CD4-positive, alpha-beta T cell treated with Interleukin-6 for 4 hours (primary cell): ENCODE measurements around the gene EHF.

Experiments
- DNase-seq: peaks from one replicate; pipeline ENCODE4 v3.0.0-alpha.2; 2020; ENCODE audit warnings: mixed read lengths

EHF gene

DNA sequence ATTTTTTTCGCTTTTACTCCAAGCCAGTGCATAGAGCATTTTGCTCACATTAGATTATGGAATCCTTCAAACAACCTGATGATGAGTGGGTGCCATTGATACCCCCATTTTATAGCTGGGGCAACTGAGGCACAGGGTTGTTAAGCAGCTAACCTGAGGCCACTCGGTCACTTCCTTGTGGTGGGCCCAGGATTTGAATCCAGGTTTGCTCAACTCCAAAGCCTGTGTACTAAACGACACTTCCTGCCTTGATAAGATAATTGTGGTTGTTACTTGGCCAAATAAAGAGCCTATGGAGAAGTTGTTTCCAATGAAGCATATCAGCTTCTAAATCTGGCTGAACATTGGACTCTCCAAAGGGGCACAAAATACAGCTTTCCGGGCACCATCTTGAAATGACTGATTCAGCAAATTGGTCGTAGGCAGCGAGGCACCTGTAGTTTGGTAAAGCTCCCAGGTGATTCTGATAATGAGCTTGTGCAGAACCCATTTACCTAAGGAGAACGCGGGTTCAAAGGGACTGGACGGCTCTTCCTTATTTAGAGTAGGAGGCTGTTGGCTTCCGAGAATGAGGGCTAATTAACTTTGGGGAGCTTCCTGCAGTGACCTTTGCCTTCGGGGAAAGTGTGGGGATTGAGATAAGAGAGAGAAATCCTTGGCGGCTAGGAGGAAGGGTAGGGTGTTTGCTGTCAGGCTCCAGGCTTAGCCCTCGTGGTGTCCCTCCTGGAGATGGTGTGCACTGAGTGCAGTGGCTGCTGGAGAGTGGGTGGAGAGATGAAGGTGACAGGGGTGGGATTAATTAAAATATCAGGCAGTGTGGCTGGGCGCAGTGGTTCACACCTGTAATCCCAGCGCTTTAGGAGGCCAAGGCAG, 17.5 kb upstream of the EHF start:
- no peak for DNase-seq

DNA sequence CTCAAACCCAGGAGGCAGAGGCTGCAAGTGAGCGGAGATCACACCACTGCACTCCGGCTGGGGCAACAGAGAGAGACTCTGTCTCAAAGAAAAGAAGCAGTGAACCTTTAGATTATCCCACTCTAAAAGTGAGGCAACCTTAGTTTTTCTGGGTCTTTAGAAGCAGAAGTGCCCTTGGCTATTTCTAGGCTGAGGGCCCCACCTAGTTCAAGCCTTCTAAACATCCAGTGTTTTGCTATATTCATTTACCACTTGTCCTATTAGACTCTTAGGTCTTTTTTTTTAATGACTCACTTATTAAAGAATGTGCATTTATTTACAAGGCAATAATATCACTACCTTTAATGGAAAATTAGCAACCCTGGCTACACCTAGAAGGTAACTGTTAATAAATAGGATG, 16.7 kb upstream of the EHF start:
- DNase-seq: no peak

DNA sequence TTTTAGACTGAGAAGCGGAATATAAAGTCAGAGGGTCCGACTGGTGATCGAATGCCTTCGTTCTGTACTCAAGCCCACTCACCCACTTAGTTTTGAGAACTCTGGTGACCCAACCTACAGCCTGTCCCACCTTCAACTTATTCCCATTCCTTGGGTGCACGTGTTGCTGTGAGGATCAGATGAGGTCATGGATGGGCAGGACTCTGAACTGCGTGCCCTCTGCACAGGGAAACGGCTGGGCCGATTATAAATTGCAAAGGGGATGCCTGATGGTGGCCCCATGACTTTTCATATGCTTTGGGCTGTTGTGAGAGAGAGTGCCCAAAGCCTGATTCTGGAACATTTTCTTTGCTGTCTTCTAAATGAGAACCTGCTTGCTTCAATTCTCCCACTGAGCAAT, 16.0 kb upstream of the EHF start:
- DNase-seq: no peak

DNA sequence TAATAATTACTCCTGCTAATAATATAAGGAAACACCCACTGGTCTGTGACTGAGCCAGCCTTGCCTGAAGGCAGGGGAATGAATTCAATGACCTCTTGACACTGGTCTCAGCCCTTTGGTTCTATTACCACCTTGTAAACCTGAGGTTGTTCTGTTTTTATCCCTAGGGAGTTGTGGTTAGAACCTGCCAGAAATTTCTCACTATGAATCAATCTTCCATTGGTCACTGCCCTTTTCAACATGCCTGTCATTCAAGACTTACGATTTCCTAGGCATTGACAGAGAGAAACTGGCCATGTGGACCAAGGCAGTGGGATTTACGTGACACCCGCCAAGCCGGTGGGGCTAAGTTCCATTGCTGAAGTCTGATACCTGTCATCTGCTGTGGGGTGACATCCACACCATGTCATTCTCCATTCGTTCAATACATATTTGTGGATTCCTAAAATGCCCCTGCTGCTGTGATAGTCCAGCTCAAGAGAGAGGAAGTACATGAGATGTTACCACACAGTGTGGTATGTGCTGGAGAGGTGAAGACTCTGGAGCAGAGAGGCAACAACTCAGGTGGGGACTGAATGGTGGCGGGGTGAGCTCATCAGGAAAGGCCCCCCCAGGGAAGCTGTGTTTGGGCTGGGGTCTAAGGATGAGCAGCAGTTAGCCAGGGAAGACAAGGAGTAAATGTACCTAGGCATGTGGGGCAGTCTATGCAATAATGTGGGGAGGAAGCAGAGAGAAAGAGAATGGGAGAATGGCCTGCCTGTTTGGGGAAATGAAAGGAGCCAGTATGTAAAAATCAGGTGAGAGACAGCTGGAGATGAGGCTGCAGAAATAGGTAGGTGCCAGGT, 15.2 kb upstream of the EHF start:
- DNase-seq: no peak

DNA sequence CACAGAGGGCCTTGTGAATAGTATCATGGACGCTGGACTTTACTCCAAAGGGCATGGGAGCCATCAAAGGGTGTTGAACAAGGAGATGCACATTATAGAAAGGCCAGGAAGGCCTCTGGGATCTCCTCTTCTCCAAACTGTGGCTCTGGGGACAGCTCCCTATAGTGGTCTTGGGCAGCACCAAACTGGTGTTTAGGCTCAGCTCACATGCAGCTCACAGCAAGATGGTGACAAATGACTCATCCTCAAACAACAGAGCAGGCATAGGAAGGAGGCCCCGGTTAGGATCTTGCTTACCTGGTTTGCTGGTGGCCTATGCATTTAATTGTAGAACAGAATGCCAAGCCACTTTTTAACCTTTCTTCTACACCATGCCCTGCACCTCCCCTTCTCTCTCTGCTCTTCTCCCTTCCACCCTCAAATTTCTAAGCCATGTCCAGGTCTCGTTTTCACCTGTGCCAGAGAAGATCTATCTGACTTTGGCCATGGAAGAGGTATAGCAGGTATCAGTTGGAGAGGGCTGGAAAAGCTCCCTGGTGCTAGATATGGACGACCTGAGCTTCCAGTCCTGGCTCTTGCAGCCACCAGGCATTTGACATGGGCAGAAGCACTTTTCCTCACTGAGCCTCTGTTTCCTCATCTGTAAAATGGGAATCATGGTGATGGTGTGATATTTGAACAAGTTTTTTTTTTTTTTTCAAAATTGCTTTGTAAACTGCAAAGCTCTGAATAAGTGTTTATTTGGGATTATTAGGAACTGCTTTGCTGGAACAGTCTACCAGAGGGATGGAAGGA, 14.4 kb upstream of the EHF start:
- no peak for DNase-seq

DNA sequence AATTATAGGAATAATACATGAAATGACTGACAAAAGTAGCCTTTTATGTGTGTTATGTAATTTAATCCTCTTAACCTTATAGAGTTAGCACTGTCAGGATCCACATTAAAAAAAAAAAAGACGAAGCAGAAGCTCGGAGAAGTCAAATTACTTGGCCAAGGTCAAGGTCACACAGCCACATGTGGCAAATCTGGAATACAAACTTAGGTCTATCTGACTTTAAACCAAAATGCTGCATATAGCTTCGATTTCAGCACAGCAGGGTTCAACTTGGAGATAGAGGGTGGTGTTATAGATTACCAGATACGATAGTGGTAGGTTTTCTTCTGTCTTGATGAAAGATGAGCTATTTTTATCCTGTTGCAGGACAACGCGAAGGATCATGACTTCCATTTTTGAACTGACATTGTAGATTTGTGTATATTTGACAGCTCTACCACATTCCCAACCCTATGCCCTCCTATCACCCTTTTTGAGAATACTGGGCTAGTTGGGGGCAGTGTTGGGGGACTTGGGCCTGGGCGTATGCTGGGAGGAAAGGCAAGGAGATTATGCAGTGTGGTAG, 11.6 kb upstream of the EHF start:
- DNase-seq: no peak

DNA sequence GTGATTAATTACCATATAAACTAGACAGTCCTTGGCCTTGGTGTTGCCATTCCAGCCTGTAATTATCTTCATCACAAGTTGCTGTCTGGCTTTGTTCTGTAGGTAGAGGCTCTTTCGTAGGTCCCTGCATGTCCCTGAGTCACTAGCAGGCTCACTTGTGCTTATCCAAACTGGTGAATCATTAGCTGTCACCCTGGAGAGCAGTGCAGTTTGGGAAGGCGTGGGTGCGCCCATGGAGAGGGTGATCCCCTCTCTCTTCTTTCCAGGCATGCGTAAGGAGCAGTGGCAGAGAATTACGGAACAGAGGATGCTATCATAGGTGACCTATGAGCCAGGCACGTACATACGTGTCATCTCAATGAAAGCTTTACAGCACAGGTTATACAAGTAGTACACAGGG, 11.0 kb upstream of the EHF start:
- no peak for DNase-seq

DNA sequence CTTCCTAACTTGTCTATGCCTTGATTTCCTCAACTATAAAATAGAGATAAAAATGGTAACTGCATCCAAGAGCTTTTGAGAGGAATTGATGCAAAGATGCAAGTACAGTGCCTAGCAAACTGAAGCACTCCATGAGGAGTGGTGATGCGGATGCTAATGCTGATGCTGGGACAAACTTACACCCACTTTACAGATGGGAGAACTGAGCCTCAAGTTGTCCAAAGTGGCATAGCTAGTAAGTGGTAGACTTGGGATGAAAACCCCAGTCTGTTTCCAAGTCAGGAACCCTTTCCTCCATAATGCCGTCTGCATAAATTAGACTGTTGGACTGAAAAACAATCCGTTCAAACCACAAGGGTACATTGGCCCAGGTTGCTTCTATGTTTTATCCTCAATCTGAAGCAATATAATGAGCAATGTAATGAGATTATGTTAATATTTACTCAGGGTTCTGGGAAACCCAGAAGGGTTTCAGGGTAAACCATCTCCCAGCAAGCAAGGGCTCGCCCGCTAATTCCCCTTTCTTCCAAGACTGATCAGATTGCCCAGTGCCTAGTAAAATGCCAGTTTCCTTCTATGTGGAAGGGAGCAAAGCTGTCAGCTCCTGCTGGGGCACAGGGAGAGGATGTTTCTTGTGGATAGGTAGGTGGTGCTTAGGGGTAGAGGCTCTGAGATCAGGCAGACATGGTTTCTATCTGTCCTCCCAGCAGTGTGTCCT, 10.4 kb upstream of the EHF start:
- no peak for DNase-seq

DNA sequence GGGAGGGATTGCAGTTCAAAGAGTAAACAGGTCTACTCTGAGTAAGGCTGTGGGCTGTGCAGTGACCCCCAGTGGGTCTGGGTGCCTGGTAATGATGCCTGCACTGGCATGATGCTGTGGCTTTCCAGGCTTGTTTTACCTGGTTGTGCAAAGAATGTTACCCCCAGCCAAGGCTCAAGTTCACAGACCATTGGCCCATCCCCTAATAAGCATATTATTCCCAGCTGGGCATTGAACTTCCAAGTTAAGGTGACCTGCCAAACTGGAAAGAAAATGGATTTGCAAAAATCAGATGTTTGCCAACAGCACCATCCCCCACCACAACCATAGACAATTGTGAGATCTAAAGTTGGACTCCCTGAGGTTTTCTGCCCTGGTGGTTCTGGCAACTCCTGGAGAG, 7.9 kb upstream of the EHF start:
- no peak for DNase-seq

DNA sequence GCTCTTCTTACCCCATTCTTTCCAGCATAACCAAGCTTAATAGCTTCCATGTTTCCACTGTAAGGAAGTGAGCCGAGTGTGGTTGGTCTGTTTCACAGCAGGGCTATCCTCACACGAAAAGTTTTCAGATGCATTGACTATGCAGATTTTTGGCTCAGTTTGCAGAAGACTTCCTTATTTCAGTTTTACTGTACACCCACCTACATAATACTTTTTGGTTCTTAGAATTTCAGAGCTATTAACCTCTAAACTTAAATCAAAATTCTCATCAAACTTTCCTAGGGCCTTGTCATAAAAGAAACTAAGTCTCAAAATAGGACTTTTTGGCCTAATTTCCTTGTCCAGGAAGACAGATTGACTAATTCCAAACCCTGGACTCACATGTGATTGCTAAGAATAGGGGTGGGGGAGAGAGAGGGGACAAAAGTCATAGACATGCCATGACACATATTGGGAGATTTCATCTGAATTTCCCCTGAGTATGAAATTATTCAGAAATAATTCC, 7.3 kb upstream of the EHF start:
- DNase-seq: no peak

DNA sequence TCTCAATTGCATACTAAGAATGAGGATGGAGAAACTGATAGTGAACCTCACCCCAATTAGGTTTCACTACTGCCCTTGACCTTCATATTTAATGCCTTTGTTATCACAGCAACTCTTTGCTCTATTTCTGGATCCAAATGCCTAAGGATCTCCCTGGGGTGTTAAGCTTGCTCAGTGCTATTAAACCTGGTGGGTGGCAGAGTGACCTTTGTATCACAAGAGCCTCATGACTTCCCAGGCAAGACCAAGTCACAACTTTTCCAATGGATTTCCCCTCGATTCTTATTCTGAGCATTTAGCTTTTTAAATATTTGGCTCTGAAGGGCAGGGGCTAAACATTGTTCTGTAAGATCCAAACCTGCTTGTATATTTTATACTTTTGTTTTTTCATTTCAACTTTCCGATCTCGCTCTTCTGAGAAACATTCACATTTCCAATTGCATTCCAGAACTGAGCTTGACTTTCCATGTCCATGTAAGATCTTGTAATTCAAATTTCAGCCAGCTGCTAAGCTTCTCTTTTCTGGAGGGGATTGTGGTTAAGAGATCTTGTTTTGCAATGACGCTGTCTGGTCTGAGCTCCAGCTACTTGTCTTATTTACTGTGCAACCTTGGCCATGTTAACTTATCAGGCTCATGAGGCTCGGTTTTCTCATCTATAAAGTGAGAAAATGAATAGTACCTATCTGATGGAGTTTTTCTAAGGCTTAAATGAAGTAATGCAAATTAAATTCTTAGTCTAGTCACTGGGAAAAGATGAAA, 6.4 kb upstream of the EHF start:
- DNase-seq: no peak

DNA sequence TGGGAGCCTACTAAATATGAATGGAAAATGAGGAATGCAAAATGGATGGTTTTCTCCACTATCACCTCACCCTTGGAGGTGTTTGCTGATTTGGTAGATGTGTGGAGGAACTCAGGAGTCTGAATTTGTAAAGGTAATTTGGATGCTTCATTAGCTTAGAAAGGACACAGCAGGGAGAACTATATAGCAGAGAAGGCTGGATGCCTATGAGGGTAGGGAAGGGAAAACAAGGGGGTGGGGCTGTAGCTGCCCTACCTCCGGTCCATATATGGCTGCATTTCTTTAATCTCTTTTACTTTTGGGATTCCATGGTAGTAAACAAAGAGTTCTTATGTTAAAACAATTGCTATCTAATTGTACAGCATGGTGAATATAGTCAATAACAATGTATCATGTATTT, 4.8 kb upstream of the EHF start:
- DNase-seq: no peak

DNA sequence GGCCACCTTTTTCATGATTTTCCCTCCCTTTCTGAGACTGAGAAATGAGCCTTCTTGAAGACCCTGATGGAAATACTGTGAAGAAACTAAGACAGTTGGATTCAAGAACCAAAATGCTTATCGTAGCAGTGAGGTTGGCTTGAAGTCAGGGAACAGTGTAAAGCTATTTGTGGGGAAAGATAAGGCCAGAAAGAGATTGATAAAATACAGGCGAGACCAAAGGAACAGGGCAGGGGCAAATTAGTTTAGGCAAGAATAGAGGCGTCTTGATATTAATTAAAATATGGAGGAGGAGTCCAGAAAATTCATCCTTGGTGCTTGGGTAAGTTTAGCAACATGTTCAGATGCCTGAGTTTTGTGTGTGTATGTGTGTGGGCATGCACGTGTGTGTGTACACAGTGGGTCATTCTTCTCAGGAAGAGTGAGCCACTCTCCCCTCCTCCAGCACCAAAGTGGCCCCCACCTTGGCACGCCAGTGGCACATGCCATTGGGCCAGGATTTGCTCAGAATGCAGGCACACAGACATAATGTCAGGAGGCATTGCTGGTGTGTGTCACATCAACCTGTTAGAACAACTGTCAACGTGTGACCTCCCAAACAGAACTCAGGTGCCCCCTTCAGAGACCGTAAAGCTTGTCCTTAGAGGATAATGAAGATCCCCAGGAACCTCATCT, 3.9 kb upstream of the EHF start:
- DNase-seq: no peak

DNA sequence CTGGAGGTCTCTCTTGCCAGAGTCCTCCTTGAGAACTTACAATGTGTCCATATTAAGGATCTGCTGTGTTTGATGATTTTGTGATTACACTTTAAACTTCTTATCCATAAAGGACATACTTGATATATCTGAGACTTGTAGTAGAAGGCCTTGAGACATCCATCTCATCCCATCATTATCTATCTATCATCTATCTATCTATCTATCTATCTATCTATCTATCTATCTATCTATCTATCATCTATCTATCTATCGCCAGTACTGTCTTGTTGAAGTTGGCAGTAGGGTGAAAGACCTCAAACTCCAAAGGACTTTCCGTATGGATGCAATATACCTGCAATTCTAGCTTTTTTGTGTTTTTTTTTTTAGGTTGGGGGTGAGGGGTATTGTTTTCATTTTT, 2.5 kb upstream of the EHF start:
- no peak for DNase-seq

DNA sequence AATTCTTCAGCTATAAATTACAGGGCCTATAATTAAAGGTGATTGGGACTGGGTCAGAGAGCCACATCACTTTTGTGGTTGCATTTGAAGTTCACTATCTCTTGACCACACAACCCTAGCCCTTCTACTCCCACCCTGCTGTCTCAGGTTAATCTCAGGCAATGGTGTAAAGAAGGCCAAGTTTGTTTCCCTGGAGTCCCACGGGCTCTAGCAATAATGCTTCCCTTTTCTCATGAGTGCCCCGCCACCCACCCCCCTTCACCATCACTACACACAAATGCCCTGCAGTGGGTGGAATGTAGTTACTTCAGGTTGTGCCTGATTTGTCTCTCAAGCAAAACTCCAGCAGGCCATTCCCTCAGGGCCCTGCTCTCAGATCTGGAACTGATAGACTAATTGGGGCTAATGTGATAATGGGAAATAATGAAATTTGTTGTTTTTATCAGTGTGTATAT, 1.8 kb upstream of the EHF start:
- DNase-seq: no peak

DNA sequence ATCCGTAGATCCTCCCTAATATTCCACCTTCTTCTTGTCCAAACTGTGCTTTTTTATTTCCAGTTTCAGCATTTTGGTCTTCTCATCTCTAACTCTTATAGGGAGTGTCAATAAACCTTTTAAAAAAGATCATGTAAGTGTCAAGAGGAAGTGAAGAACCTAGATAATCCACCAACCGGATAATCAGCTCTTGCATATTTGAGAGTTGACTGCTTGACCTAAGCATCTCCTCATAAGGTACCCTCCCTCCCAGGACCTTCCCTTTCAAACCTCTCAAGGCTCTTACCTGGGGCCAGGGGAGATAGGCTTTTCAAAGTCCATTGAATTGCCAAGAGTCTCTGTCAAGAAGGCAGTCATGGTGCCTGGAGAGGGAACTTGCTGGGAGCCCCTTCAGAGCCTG, 691 bp upstream of the EHF start:
- DNase-seq: no peak

DNA sequence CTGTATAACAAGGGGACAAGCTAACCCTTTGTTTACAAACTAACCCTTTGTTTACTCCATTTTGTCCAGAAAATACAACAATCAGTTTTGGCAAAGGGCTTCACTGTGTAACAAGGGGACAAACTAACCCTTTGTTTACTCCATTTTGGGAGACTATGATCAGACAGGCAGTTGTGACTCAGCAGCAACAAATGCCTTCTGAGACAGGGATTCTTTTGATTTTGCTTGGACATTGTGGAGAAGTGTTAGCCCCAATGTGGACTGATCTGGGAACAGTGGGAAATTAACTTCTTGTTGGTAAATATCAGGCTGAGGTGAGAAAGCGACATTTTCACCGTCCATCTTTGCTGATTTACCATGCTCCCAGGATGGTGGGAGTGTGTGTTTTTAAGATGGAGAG, 983 bp downstream of the EHF start:
- DNase-seq: no peak

DNA sequence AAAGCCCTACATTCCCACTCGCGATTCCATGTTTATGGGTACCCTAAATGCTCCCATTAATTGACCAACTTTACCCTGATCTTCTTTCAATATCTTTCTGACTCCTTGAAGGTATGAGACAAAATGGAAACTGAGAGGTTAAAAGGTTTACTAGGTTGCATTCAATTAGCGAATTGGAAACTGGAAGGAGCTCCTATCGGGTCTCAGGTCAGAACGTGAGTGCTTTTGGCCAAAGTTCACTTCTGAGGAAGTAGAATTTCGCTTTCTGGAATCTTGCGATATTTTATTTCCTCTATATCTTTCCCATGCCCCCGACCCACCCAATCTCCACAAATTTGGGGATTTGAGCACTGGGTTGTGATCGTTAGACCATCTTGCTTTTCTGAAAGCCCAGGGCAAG, 2.6 kb downstream of the EHF start:
- DNase-seq: no peak

DNA sequence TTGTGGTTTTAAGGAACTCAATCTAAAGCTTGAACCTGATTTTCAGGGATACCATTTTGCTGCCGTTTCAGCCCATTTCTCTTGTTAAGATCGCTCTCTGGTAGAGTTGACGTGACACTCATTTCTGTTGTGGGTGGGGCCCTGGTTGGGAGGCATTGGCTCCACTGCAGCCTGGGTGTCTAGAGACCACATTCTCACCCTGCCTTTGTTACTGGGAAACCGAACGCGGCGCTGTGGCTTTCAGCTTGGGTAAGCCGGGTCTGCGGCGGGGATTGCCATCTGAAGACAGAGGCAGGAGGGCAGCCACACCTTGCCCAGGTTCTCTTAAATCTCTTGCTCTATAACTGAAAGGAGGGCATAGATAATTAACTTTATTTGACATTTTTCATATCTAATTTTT, 3.2 kb downstream of the EHF start:
- DNase-seq: no peak

DNA sequence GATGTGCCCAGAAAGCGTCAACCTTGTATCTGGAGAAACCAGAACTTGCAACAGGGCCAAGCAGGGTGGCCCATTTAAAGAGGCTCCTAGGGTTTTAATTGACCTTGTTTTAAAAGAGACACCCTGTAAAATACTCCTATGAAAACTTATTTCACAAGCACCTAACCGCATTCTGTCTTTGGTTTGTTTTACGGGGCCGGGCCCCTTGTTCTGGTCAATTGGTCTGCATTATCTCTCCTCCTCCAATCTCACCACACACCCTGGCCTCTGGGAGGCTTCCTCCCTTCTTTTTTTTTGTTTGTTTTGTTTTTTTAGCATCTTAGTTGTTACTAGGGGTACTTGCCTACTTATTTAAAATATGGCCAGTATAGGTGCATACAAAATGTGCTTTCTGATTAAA, 4.7 kb downstream of the EHF start:
- no peak for DNase-seq

DNA sequence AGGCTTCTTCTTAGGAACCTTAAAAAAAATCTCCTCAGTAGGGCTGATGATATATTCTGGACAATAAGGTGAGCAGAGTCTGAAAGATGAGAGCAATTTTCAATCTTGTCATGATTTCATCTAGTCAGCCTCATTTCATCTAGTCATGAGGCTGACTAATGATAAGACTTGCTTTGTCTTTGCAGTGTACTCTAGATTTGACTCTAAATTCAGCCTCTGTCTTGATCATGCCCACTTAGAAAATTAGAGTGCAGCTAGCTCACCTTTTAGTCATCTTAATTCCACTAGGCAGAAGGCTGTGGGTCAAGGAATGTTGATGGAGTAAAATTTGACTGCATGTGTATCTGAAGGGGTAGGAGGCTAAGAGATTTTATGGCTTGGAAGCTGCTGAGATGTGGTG, 5.5 kb downstream of the EHF start:
- DNase-seq: no peak
